Colonic mucosa (tissue), 4 donors: ENCODE results near the gene PDIA2. TPM values are rescaled to one million over a fixed set of nuclear protein-coding genes. Genes with fewer than 3 reads are reported as not detected.
A peak's percentile ranks its signal among the peaks of the same experiment; 100 is the strongest.

Experiments
- DNase-seq: peaks from one replicate; pipeline ENCODE4 v3.0.0-alpha.2; 2020
- H3K27ac ChIP-seq: fragments of 200-600 bp; one replicate; pipeline ENCODE4 v1.8.0; 2021
- H3K27me3 ChIP-seq: fragments of 200-600 bp; one replicate; pipeline ENCODE4 v1.8.0; 2021
- H3K36me3 ChIP-seq: fragments of 200-600 bp; one replicate; pipeline ENCODE4 v1.8.0; 2021
- H3K4me1 ChIP-seq: fragments of 200-600 bp; one replicate; pipeline ENCODE4 v1.8.0; 2021; ENCODE audit warnings: mild to moderate bottlenecking
- H3K4me3 ChIP-seq: fragments of 200-600 bp; one replicate; pipeline ENCODE4 v1.8.0; 2021
- H3K9ac ChIP-seq, 2 donors: one replicate each; pipeline ENCODE4 v1.7.0; 2013; ENCODE audit warnings: control low read depth in 2 of 2, low read depth in 2 of 2, low read length in 2 of 2
- H3K9me3 ChIP-seq: fragments of 200-600 bp; one replicate; pipeline ENCODE4 v1.8.0; 2021
- CTCF ChIP-seq: fragments of 200-600 bp; IDR thresholded peaks from one replicate; pipeline ENCODE4 v1.8.0; 2022; ENCODE audit warnings: antibody characterized with exemption, mild to moderate bottlenecking
- intact Hi-C: fragments of 100-400 bp; cut with DNase I; formaldehyde crosslinking; loops from one replicate; pipeline ENCODE4 v1.14.1; 2022
- total RNA-seq, 2 donors: library from RNA; stranded (reverse); fragmentation: NEBNext Ultra II Directional in 1 of 2; extraction: Animal tissue kit (Norgen Biotek cat#: 25700) in 1 of 2; gene quantifications; one replicate each; pipeline ENCODE4 v1.2.1, GENCODE V29; 2021
- donor health status: healthy.
- donor health status: DM: no; HTN: no; CAD: no.
- donor health status: DM: no; HTN: no; CAD: no.

PDIA2 gene
- total RNA-seq, 2 donors from 2014 or later = 1.4 to 2.6 TPM

- Histone ChIP-seq H3K27ac (no peak overlapping the region), H3K4me1 (no peaks in the 10 kb centered on the region), H3K36me3 (no peaks in the 10 kb centered on the region), H3K9me3 (no peaks in the 10 kb centered on the region), H3K4me3 (no peak overlapping the region), H3K27me3 (peaks cover 39% of the 10 kb centered on the region), H3K9ac (no peak overlapping the region)
- TF ChIP-seq CTCF = no peak
- DNase-seq = no peak
- intact Hi-C loops = no loop called here
Observed at GRCh38 chr16:279531-279930, 3.4 kb upstream of the PDIA2 start.

GRCh38 chr16:280005-280460 lies 2.9 kb upstream of the PDIA2 start:
- H3K4me3 ChIP-seq = no peak overlapping the region

GRCh38 chr16:280552-280951 lies 2.4 kb upstream of the PDIA2 start, which contains the start of gene ARHGDIG:
ARHGDIG (plus strand) TSS chr16:280591; CDS start chr16:280681, 90 bp downstream.
- DNase-seq = no peak
- no peak for TF ChIP-seq CTCF
- Histone ChIP-seq H3K9ac (peak within 1 kb of the TSS in 1 of 2 donors; percentile 35), H3K4me1 (no peaks in the 10 kb centered on the region), H3K27me3 (peaks cover 32% of the 10 kb centered on the region), H3K9me3 (no peaks in the 10 kb centered on the region), H3K4me3 (no peak within 1 kb of the TSS), H3K27ac (no peak within 1 kb of the TSS), H3K36me3 (no peaks in the 10 kb centered on the region)
- intact Hi-C loops = no loop called here

More at GRCh38 chr16:280005-280460, 2.9 kb upstream of the PDIA2 start:
- no peaks in the 10 kb centered on the region for H3K4me1 ChIP-seq
- intact Hi-C loops = no loop called here
- H3K9ac ChIP-seq = peak overlapping the region in 1 of 2 donors; percentile 35
- no peak for TF ChIP-seq CTCF
- peaks cover 35% of the 10 kb centered on the region for H3K27me3 ChIP-seq
- no peak for DNase-seq
- no peaks in the 10 kb centered on the region for H3K9me3 ChIP-seq
- no peak overlapping the region for H3K27ac ChIP-seq
- H3K36me3 ChIP-seq = no peaks in the 10 kb centered on the region

- no peak overlapping the region for H3K4me3 ChIP-seq
- no peak for DNase-seq
- no peaks in the 10 kb centered on the region for H3K36me3 ChIP-seq
- H3K9me3 ChIP-seq = no peaks in the 10 kb centered on the region
- TF ChIP-seq CTCF = no peak
- no peak overlapping the region for H3K9ac ChIP-seq
- no peak overlapping the region for H3K27ac ChIP-seq
- H3K4me1 ChIP-seq = no peaks in the 10 kb centered on the region
- peaks cover 32% of the 10 kb centered on the region for H3K27me3 ChIP-seq
- intact Hi-C loops = no loop called here
Observed at GRCh38 chr16:280991-281659, 1.8 kb upstream of the PDIA2 start.

- H3K9ac ChIP-seq = no peak overlapping the region
- DNase-seq = no peak
- no peaks in the 10 kb centered on the region for H3K36me3 ChIP-seq
- intact Hi-C loops = no loop called here
- no peak overlapping the region for H3K27ac ChIP-seq
- H3K4me1 ChIP-seq = no peaks in the 10 kb centered on the region
- no peak overlapping the region for H3K4me3 ChIP-seq
- no peak for TF ChIP-seq CTCF
- H3K9me3 ChIP-seq = no peaks in the 10 kb centered on the region
- peaks cover 32% of the 10 kb centered on the region for H3K27me3 ChIP-seq
Observed at GRCh38 chr16:281660-282255, 1.2 kb upstream of the PDIA2 start.
